DMS 273 treated with DMSO at 0.1 percent for 48 hours (cell line): ENCODE data around the gene AMBP.

Source experiments
- DNase-seq: peaks from one replicate; lab custom pipeline; 2025; lab: John Stamatoyannopoulos, UW

The AMBP gene

GRCh38 chr9:114078021-114078780 lies at the start of gene AMBP:
Gene AMBP, minus strand, starts transcription at chr9:114078300. Its CDS starts 91 bp downstream, at chr9:114078209.
- DNase-seq: no peak

DNA sequence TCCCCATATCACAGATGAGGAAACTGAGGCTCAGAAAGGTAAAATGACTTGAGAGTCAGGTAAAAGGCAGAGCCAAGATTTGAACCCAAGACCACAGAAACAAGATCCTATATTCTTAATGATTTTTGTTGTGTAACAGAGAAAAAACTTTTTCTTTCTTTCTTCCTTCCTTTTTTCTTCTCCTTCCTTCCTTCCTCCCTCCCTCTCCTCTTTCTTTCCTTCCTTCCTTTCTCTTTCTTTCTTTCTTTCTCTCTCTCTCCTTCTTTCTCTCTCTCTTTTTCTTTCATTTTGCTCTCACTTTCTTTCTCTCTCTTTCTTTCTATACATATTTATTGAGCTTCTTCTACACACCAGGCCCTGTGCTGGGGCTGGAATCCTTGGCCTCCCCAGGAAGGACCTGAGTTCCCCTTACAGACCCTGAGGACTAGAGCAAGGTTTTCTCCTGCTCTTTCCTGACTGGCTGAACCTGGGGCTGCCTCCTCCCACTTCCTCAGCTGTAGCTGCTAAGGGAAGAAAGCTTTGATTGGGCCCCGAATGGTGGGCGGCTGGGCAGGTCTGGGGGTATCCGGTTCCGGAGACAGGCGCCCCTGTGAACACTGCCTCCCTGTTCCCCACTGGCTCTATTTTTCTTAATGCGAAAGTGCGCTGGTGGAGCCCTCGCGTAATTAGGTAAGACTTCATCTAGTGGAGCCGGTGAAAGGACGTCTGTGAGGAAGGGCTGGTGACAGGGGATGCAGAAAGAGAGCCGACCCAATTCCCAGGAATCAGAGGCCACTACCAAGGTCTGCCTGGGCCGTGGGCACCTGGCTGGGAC lies 48.4 kb upstream of the AMBP start:
- DNase-seq: no peak

GRCh38 chr9:114125476-114126013 lies 47.4 kb upstream of the AMBP start:
- no peak for DNase-seq

- no peak for DNase-seq
Measured at GRCh38 chr9:114124666-114125475, 46.8 kb upstream of the AMBP start.

DNA sequence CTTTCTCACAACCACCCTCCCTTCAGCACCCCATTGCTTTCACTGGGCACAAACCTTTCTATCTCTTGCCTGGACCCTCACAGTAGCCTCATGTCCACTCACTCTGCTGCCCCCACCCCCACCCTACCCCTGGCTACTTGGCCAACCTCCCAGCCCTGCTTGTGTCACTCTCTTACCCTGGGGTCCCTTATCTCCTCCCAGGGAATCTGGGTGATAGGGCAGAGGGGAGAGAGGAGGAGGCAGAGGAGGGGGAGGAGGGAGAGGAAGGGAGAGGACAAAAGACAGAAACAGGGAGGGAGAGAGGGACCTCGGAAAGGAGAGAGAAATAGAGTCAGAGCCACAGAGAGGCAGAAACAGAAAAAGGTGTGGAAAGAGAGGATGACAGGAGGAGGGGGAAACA lies 46.0 kb upstream of the AMBP start:
- DNase-seq: no peak

- DNase-seq: no peak
Measured at GRCh38 chr9:114123031-114123977, 45.2 kb upstream of the AMBP start.

GRCh38 chr9:114122136-114123027 lies 44.3 kb upstream of the AMBP start:
- DNase-seq: no peak

DNA sequence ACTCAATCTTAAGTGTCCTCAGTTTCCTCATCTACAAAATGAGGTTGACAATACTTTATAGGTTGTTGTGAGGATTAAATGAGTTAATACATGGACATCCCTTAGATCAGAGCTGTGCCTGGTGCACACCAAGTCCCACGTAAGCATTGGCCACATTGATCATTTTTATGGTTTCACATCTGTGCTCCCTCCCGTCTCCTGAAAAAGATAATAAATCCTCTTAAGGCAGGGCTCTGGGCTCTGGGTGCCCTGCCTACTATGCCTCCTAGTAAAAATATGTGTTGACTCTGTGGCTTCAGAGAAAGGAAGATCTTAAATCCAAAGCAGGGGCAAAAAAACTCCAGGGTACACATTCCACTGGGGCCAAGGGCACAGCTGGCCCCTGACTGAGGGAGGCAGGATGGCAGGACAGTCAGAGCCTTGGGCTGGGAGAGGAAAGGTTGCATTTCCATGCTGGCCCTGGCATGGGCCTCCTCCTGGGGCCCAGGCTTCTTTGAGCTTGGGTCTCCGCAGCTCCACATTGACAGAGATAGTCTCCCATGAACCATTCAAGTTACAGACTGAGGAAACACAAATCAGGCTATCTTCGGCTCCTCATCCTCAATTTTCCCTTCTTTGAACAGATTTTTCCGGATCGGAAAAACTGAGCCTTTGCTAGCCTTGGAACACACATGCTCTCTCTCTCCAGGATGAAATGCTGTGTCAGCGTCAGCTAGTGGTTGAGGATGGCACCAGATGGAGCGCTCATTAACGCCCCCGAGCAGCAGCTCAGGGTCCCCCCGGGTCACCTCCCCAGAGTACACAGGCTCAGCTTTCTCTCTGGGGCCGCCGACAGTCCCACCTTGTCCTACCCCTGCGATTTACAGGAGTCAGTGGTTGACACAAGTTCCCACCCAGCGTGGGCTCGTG lies 43.4 kb upstream of the AMBP start:
- no peak for DNase-seq

DNA sequence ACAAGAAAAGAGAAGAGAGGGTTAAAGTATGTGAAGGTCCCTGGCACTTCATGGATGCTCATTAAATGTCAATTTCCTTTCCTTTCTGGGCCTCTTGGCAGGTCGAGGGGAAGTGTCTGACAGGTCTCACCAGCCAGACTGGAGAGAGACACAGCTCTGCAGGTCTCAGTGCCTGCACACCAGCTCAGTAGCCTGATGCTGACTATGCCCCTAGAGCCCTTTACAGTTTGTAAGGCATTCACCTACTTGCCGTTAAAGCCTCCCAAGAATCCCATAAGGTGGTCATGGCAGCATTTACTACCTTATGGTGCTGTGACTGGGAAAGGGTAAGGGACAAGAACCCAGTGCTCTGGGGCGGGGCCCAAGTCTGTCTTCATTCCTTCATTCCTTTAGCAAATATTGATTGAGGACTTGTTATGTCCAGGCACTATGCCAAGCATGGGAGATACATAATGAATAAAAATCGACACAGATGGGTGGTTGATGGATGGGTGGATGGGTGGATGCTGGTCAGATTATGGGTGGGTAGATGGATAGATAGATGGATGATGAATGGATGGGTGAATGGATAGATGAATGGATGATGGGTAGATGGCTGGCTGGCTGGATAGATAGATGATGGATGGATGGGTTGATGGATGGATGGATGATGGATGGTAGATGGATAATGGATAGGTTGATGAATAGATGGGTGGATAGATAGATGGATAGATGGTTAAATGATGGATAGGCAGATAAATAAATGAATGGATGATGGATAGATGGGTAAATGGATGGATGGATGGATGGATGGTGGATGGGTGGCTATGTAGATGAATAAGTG lies 42.3 kb upstream of the AMBP start:
- no peak for DNase-seq

DNA sequence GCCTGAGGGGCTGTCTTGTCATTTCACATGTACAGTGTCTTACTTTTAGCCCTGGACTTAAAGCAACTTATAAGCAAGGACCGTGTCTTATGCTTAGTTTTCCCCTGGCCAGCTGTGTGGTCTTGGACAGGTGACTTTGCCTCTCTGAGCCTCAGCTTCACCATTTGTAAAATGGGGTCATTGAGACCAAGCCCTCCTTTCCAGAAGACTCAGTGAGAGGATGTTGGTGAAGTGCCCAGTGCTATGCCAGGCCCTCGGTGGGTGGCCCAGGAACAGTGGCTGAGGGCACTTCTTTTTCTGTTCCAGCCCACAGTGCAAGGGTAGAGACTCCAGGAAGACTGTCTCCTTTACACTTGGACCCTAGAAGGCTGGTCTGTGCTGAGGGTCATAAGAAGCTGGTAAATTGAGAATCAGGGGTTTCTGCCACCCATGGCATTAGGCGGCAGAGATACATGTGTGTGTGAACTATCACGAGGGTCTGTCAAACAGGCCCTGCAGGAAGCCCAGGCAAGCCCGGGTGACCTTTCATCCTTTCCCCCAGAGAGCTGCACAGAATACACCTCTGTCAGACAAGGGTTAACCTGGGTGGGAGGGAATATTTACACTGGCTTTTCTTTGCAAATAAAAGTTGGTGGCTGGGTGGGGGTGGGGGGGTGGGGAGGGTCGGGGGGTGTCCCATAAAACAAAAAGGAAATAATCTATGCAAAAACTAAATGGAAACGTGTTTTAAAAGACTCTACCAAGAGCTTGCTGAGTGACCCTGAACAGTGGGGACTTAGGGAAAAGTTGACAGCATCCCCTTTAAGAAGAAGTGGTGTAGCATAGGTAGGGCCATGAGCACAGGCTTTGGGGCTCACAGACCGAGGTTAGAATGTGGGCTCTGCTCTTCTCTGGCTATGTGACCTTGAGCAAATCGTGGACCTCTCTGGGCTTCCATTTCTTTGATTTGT lies 41.4 kb upstream of the AMBP start:
- DNase-seq: no peak

GRCh38 chr9:114117996-114118830 lies 40.1 kb upstream of the AMBP start:
- no peak for DNase-seq

DNA sequence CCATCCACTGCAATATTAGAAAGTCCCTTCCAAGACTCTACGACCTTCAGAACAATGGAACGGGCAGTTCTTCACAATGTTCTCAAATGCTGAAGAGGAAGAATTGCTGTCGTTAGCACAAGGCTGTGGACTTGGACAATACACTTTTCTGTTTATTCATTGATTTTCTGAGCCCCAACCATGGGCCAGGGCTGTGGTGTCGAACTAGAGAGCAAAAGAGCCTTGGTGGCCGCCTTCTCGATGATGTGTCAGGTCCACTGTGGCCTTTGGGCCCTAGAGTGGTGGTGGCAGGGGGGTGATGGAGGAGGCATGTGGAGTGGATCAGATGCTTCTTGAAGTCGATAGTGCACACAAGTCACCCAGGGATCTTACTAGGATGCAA lies 39.5 kb upstream of the AMBP start:
- no peak for DNase-seq

- no peak for DNase-seq
Measured at GRCh38 chr9:114116126-114116747, 38.1 kb upstream of the AMBP start.

DNA sequence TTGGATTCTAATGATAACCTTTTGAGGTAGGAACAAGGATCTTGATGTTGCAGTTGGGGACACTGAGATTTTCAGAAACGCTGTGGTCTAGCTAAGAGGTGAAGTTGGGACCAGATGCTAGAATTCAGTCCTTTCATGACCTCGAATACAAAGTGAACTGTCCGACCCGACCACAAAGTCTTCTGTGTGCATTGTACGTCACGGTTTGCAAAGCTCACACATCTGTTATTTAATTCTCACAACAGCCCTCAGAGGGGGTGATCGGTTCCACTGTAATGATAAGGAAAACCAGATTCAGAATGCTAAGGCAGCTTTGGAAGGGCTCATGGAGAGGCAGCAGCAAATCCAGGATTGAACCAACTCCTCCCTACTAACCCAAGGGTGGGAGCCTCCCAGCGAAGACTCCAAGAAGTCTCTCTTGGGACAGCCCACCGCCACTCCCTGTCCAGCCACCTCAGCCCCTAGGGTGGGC lies 37.6 kb upstream of the AMBP start:
- DNase-seq: no peak

GRCh38 chr9:114114364-114114763 lies 36.3 kb upstream of the AMBP start:
- no peak for DNase-seq
